Adipose tissue (tissue), 3 donors: ENCODE results near the gene PLEKHG4B. TPM values are rescaled to one million over a fixed set of nuclear protein-coding genes. Genes with fewer than 3 reads are reported as not detected.
"Not testable (repeated sequence)": the region's sequence is repeated elsewhere in the genome, so short reads cannot be mapped to it uniquely, and the experiment has no call there.

Experiments used
- H3K27ac ChIP-seq: one replicate; pipeline ENCODE4 v1.5.1; 2013; ENCODE audit warnings: low read depth, low read length
- WGBS, 3 donors: extraction: QIAGEN DNeasy Blood & Tissue Kit; methylation state at CpG; one replicate each; pipeline ENCODE4 v1.1.7; 2013; 5-methylcytosine and 5-hydroxymethylcytosine counted together
- polyA plus RNA-seq, 3 donors: library from polyadenylated mRNA; stranded (reverse); fragments of 200-250 nt; gene quantifications; one replicate each; pipeline ENCODE4 v1.2.3, GENCODE V29; 2013
- donor health status: healthy with polysubstance abuse.
- donor health status: Bipolar disorder and iron deficiency.
- donor health status: healthy.

PLEKHG4B gene
- polyA plus RNA-seq, 3 donors: 0.04 to 0.45 (median 0.15) TPM

- WGBS, 3 donors: 77 to 83% (median 80%) methylated on average over 16 of the region's 17 CpGs
- H3K27ac ChIP-seq: no peak overlapping the region
These were observed 2.4 kb upstream of the PLEKHG4B start for GRCh38 chr5:89337-90286.

GRCh38 chr5:90590-91547 lies 1.1 kb upstream of the PLEKHG4B start:
- WGBS, 3 donors: 38 to 64% (median 58%) methylated on average over 18 of the region's 18 CpGs
- no peak overlapping the region for H3K27ac ChIP-seq

- no peak overlapping the region for H3K27ac ChIP-seq
- 14 to 21% (median 14%) methylated on average over 18 to 29 of the region's 37 CpGs for WGBS, 3 donors
These were observed 643 bp downstream of the PLEKHG4B start for GRCh38 chr5:92401-93220.

DNA sequence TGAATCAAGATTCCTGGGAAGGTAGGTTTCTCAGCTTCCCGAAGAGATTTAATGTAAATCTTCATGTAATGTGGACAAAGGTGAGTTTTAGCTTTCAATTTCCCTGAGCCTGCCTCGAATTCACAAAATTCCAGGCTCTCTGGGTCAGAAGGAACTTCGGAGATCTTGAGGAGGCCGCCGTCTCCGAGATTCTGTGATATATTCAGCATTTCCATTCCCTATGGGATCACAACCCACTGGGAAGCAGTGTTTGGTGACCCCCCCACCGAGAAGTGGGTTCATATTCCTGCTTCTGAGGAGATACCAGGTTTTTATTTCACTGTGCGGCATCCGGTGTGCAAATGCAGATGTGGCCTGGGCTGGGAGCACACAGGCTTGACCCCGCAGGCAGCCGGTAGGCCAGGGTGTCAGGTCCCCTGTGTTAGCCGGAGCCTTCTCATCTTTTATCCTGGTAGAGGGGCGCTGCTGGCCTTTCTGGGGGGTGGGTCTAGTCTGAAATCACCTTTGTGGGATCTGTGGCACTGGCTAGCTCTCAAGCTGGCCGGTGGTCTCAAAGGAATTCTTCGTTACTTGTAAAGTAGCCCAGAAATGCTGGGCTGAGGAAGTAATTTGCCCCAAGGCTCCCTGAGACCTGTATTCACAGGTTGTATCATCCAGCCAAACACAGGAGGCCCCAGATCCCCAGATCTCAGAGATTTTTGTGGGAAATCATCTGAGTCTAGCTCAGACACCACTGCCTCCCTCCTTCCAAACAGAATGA lies 1.4 kb downstream of the PLEKHG4B start:
- no peak overlapping the region for H3K27ac ChIP-seq
- 84 to 88% (median 88%) methylated on average over 15 of the region's 15 CpGs for WGBS, 3 donors

- WGBS, 3 donors: 84 to 95% (median 89%) methylated on average over 11 of the region's 11 CpGs
- no peak overlapping the region for H3K27ac ChIP-seq
These were observed 2.3 kb downstream of the PLEKHG4B start for GRCh38 chr5:94113-94892.

- 79 to 88% (median 81%) methylated on average over 12 of the region's 12 CpGs for WGBS, 3 donors
- H3K27ac ChIP-seq: no peak overlapping the region
These were observed 3.4 kb downstream of the PLEKHG4B start for GRCh38 chr5:95241-95980.

- 58 to 83% (median 79%) methylated on average over 17 of the region's 17 CpGs for WGBS, 3 donors
- H3K27ac ChIP-seq: no peak overlapping the region
These were observed 5.2 kb downstream of the PLEKHG4B start for GRCh38 chr5:96976-97660.

DNA sequence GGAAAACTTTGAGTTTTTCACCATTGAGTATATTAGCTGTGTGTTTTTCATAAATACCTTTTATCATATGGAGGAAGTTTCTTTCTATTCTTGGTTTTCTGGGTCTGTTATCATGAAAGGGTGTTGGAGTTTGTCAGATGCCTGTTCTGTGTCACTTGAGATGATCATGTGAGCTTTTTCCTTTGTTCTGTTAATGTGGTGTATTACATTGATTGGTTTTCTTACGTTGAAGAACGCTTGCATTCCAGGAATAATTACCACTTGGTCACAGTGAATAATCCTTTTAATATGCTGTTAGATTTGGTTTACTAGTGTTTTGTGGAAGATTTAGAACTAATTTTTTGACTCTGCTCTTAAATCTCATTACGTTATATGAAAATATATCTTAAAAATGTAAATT lies 7.8 kb downstream of the PLEKHG4B start:
- 48 to 77% (median 73%) methylated on average over 3 of the region's 3 CpGs for WGBS, 3 donors
- H3K27ac ChIP-seq: no peak overlapping the region

DNA sequence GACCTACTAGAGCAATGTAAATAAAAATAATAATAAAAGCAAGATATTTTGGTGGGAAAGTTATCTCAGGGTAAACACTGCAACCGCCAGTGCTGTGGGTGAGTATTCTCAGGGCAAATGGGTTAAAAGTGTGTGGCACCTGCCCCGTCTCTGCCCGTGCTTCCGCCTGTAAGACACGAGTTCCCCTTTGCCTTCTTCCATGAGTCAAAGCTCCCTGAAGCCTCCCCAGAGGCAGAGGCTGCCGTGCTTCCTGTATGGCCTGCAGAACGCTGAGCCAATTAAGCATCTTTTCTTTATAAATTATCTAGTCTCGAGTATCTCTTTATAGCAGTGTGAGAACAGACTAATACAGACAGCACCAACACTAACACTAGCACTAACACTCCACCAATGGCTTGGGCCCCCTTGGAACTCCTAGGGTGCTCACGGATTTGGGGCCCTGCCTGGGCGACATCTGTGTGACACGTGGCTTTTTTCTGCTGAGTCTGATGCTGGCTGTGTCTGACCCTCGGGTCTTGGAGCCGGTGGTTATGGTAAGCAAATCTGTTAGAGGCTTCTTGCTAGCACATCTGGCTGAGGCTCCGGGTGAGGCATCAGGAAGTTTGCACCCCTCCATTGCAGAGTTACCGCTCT lies 10.6 kb downstream of the PLEKHG4B start:
- WGBS, 3 donors: 48 to 67% (median 57%) methylated on average over 15 of the region's 15 CpGs
- no peak overlapping the region for H3K27ac ChIP-seq

DNA sequence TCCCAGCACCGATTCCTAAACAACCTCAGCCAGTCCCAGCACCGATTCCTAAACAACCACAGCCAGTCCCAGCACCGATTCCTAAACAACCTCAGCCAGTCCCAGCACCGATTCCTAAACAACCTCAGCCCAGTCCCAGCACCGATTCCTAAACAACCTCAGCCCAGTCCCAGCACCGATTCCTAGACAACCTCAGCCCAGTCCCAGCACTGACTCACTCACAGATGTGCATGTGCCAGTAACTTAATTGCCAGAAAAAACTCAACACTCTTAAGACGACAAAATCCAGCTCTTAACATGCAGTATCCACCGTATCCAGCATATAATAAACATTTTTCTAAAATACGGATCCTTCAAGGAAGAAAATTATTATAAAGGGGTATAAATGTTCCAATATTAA lies 12.1 kb downstream of the PLEKHG4B start:
- H3K27ac ChIP-seq: not testable (repeated sequence)
- whole genome bisulfite sequencing, 3 donors: 60 to 76% (median 76%) methylated on average over 8 to 9 of the region's 9 CpGs

DNA sequence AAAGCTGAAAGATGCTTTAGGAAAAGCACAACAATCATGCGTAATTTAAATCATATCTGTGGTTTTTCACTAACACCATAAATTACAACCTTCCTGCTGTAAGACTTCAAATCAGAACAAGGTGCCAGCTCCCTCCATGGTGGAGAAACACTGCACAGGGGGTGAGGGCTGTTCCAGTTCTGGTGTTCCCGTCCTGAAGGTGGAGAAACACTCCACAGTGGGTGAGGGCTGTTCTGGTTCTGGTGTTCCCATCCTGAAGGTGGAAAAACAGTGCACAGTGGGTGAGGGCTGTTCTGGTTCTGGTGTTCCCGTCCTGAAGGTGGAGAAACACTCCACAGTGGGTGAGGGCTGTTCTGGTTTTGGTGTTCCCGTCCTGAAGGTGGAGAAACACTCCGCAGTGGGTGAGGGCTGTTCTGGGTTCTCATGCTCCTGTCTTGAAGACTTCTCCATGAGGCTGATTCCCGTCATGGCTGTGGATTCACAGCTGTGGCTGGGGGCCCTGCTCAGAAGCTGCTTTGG lies 12.9 kb downstream of the PLEKHG4B start:
- H3K27ac ChIP-seq: no peak overlapping the region
- WGBS, 3 donors: 68 to 79% (median 75%) methylated on average over 6 of the region's 6 CpGs

GRCh38 chr5:105504-106070 lies 13.6 kb downstream of the PLEKHG4B start:
- 49 to 72% (median 66%) methylated on average over 13 of the region's 13 CpGs for WGBS, 3 donors
- H3K27ac ChIP-seq: no peak overlapping the region

DNA sequence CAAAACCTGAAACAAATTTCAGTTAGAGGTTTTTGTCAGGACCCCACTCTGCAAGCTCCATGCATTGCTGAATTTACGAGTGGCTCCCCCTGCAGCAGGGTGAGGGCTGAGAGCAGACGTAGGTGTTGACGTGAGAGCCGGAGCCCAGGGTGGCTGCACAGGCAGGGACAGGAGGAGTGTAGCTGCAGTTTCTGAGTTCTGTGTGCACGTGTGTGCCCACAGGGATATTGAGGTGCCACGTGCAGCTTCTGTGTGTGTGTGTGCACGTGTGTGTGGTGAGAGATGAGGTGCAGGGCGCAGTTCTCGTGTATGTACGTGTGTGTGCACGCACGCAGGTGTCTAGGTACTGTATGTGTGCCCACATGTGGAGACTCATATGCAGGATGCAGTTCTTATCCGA lies 14.6 kb downstream of the PLEKHG4B start:
- H3K27ac ChIP-seq: no peak overlapping the region
- WGBS, 3 donors: 68 to 86% (median 82%) methylated on average over 13 of the region's 13 CpGs

- 84 to 94% (median 92%) methylated on average over 6 of the region's 6 CpGs for WGBS, 3 donors
These were observed 15.6 kb downstream of the PLEKHG4B start for GRCh38 chr5:107526-107925.

GRCh38 chr5:109826-110225 lies 17.9 kb downstream of the PLEKHG4B start:
- H3K27ac ChIP-seq: no peak overlapping the region
- 92 to 94% (median 93%) methylated on average over 14 of the region's 14 CpGs for WGBS, 3 donors

More at GRCh38 chr5:107526-107925, 15.6 kb downstream of the PLEKHG4B start:
- no peak overlapping the region for H3K27ac ChIP-seq
